GM21367 (cell line): ENCODE results near the gene AR.
"Not testable (repeated sequence)": the region's sequence is repeated elsewhere in the genome, so short reads cannot be mapped to it uniquely, and the experiment has no call there.

ENCODE experiments used
- ATAC-seq: cut with Tn5 transposase; IDR thresholded peaks from one replicate; pipeline ENCODE4 v1.9.1; 2021; ENCODE audit not compliant: unreplicated experiment

AR gene

GRCh38 chrX:67622053-67622585, 78.3 kb downstream of the AR start:
- no peak for ATAC-seq

GRCh38 chrX:67624325-67624724, 80.5 kb downstream of the AR start:
- ATAC-seq: no peak

- no peak for ATAC-seq
These were observed 91.6 kb downstream of the AR start for GRCh38 chrX:67635424-67635823.

- ATAC-seq: no peak
These were observed 92.7 kb downstream of the AR start for GRCh38 chrX:67636532-67636931.

- ATAC-seq: not testable (repeated sequence)
These were observed 93.5 kb downstream of the AR start for GRCh38 chrX:67637293-67637692.

- ATAC-seq: no peak
These were observed 104.5 kb downstream of the AR start for GRCh38 chrX:67648361-67648760.

GRCh38 chrX:67651437-67652142, 107.8 kb downstream of the AR start:
- ATAC-seq: no peak

- no peak for ATAC-seq
These were observed 108.7 kb downstream of the AR start for GRCh38 chrX:67652543-67652942.

GRCh38 chrX:67654301-67654700, 110.5 kb downstream of the AR start:
- no peak for ATAC-seq

- ATAC-seq: no peak
These were observed 121.8 kb downstream of the AR start for GRCh38 chrX:67665583-67665982.

- not testable (repeated sequence) for ATAC-seq
These were observed 126.9 kb downstream of the AR start for GRCh38 chrX:67670717-67671116.

GRCh38 chrX:67673741-67674274, 130.0 kb downstream of the AR start:
- ATAC-seq: no peak

- ATAC-seq: no peak
These were observed 130.9 kb downstream of the AR start for GRCh38 chrX:67674741-67675140.

GRCh38 chrX:67684136-67684535, 140.3 kb downstream of the AR start:
- ATAC-seq: no peak

GRCh38 chrX:67692246-67692645, 148.4 kb downstream of the AR start:
- no peak for ATAC-seq

GRCh38 chrX:67693928-67694327, 150.1 kb downstream of the AR start:
- no peak for ATAC-seq

GRCh38 chrX:67697452-67697851, 153.6 kb downstream of the AR start:
- ATAC-seq: no peak

GRCh38 chrX:67700602-67701001, 156.8 kb downstream of the AR start:
- ATAC-seq: no peak

- ATAC-seq: no peak
These were observed 170.2 kb downstream of the AR start for GRCh38 chrX:67714004-67714403.

- no peak for ATAC-seq
These were observed 173.8 kb downstream of the AR start for GRCh38 chrX:67717571-67717970.

- ATAC-seq: no peak
These were observed 175.1 kb downstream of the AR start for GRCh38 chrX:67718926-67719325.

GRCh38 chrX:67720344-67720743, 176.5 kb downstream of the AR start:
- ATAC-seq: no peak

- no peak for ATAC-seq
These were observed 177.5 kb downstream of the AR start for GRCh38 chrX:67721321-67721720.
